SU-DHL-6 (cell line): ENCODE data around the gene ROR1.

ENCODE experiments used
- H2AFZ ChIP-seq: fragments of 200-600 bp; sonication (generic); 2 replicates; pipeline ENCODE4 v1.6.1; 2014; ENCODE audit warnings: low read depth, mild to moderate bottlenecking, moderate library complexity, mixed read lengths, antibody characterized with exemption, low read length; ENCODE audit not compliant: severe bottlenecking
- H3F3A ChIP-seq: fragments of 200-600 bp; shearing (Covaris generic); 2 replicates; pipeline ENCODE4 v1.6.0; 2016; ENCODE audit warnings: antibody characterized with exemption, mild to moderate bottlenecking; ENCODE audit not compliant: insufficient read depth
- H3K27ac ChIP-seq: fragments of 200-600 bp; sonication (generic); 2 replicates; pipeline ENCODE4 v1.5.1; 2016; ENCODE audit warnings: low read depth, mild to moderate bottlenecking, low read length, moderate library complexity, mixed read lengths
- H3K27me3 ChIP-seq: fragments of 200-600 bp; sonication (generic), shearing (Covaris generic); 2 replicates; pipeline ENCODE4 v1.6.0; 2014; ENCODE audit warnings: mild to moderate bottlenecking, low read length
- H3K36me3 ChIP-seq: fragments of 200-600 bp; sonication (generic); 2 replicates; pipeline ENCODE4 v1.6.1; 2014; ENCODE audit warnings: mild to moderate bottlenecking, low read length, mixed read lengths
- H3K4me2 ChIP-seq: fragments of 300-600, 200-600 bp; shearing (Covaris generic), sonication (generic); 2 replicates; pipeline ENCODE4 v1.6.0; 2014; ENCODE audit warnings: low read length, low read depth, mild to moderate bottlenecking; ENCODE audit not compliant: poor library complexity, severe bottlenecking
- H3K4me3 ChIP-seq: fragments of 200-600 bp; sonication (generic); 2 replicates; pipeline ENCODE4 v1.5.1; 2014; ENCODE audit warnings: antibody characterized with exemption, low read length, mild to moderate bottlenecking, mixed read lengths; ENCODE audit not compliant: insufficient read depth, poor library complexity, severe bottlenecking
- H3K79me2 ChIP-seq: fragments of 200-600 bp; sonication (generic); 2 replicates; pipeline ENCODE4 v1.6.1; 2014; ENCODE audit warnings: mild to moderate bottlenecking, low read length, moderate library complexity; ENCODE audit not compliant: insufficient read depth
- H3K9ac ChIP-seq: fragments of 200-600 bp; sonication (generic); 2 replicates; pipeline ENCODE4 v1.7.0; 2014; ENCODE audit warnings: mild to moderate bottlenecking, low read length
- H3K9me2 ChIP-seq: fragments of 200-600 bp; sonication (generic); replicated peaks from 2 replicates; pipeline ENCODE4 v1.6.1; 2014; ENCODE audit warnings: low read length; ENCODE audit not compliant: insufficient read depth
- H3K9me3 ChIP-seq: fragments of 200-600 bp; sonication (generic); 2 replicates; pipeline ENCODE4 v1.6.1; 2014; ENCODE audit warnings: low read length, mixed read lengths; ENCODE audit not compliant: insufficient read depth
- H4K20me1 ChIP-seq: fragments of 200-600 bp; sonication (generic); 2 replicates; pipeline ENCODE4 v1.6.1; 2014; ENCODE audit warnings: low read depth, mild to moderate bottlenecking, antibody characterized with exemption, low read length, moderate library complexity, mixed read lengths
- EZH2phosphoT487 ChIP-seq: fragments of 200-600 bp; sonication (generic), shearing (Covaris generic); conservative IDR thresholded peaks from 2 replicates; pipeline ENCODE4 v1.6.1; 2018; ENCODE audit warnings: mild to moderate bottlenecking, antibody characterized with exemption, low read length, moderate library complexity, mixed read lengths
- TF ChIP-seq, protein P1 (sequence below): fragments of 200-600 bp; sonication (generic); IDR thresholded peaks from one replicate; pipeline ENCODE4 v1.5.1; 2017; ENCODE audit warnings: antibody characterized with exemption, mild to moderate bottlenecking, low read length, moderate library complexity; ENCODE audit not compliant: insufficient read depth, poor library complexity, severe bottlenecking

ROR1 gene

GRCh38 chr1:63817700-63818099, 43.9 kb downstream of the ROR1 start:
- H2AFZ ChIP-seq, result no peak overlapping the region
- H3K27me3 ChIP-seq, result no peaks in the 10 kb centered on the region
- TF ChIP-seq EZH2phosphoT487, result no peak
- TF ChIP-seq, protein P1, sequence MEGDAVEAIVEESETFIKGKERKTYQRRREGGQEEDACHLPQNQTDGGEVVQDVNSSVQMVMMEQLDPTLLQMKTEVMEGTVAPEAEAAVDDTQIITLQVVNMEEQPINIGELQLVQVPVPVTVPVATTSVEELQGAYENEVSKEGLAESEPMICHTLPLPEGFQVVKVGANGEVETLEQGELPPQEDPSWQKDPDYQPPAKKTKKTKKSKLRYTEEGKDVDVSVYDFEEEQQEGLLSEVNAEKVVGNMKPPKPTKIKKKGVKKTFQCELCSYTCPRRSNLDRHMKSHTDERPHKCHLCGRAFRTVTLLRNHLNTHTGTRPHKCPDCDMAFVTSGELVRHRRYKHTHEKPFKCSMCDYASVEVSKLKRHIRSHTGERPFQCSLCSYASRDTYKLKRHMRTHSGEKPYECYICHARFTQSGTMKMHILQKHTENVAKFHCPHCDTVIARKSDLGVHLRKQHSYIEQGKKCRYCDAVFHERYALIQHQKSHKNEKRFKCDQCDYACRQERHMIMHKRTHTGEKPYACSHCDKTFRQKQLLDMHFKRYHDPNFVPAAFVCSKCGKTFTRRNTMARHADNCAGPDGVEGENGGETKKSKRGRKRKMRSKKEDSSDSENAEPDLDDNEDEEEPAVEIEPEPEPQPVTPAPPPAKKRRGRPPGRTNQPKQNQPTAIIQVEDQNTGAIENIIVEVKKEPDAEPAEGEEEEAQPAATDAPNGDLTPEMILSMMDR, result no peak
- no peak overlapping the region for H3K4me2 ChIP-seq
- no peak overlapping the region for H3K27ac ChIP-seq
- H3K9me2 ChIP-seq, result no peaks in the 10 kb centered on the region
- H3F3A ChIP-seq, result no peaks in the 10 kb centered on the region
- H3K79me2 ChIP-seq, result no peaks in the 10 kb centered on the region
- H3K4me3 ChIP-seq, result no peak overlapping the region
- H3K9me3 ChIP-seq, result no peaks in the 10 kb centered on the region
- H3K36me3 ChIP-seq, result no peaks in the 10 kb centered on the region
- no peak overlapping the region for H3K9ac ChIP-seq
- no peaks in the 10 kb centered on the region for H4K20me1 ChIP-seq

GRCh38 chr1:63818567-63819325, 44.9 kb downstream of the ROR1 start:
- Histone ChIP-seq H3K36me3 (no peaks in the 10 kb centered on the region), H3K9me3 (no peaks in the 10 kb centered on the region), H3K27me3 (no peaks in the 10 kb centered on the region), H3K9ac (no peak overlapping the region), H3F3A (no peaks in the 10 kb centered on the region), H2AFZ (no peak overlapping the region), H4K20me1 (no peaks in the 10 kb centered on the region), H3K4me3 (no peak overlapping the region), H3K9me2 (no peaks in the 10 kb centered on the region), H3K27ac (no peak overlapping the region), H3K79me2 (no peaks in the 10 kb centered on the region), H3K4me2 (no peak overlapping the region)
- TF ChIP-seq EZH2phosphoT487, result no peak
- TF ChIP-seq, protein P1, result no peak

DNA sequence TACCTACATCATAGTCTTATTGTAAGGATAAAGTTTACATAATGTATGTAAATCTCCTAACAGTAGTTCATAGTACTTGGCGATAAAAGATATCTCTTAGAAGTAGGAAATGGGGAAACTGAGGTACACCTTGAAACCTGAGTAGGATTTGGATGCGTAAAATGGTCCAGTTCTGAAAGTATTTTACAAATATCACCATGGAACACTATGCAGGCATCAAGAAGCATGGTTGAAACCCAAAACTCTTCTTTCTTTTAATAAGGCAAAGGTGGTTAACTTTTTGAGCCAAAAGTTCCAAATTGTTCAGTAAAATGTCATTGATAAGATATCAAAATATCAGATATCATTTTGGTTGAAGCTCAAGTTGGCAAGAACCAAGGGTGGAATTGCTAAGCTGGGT, 46.0 kb downstream of the ROR1 start:
- no peak overlapping the region for H2AFZ ChIP-seq
- no peaks in the 10 kb centered on the region for H3K9me2 ChIP-seq
- H3K9ac ChIP-seq, result no peak overlapping the region
- H3K4me2 ChIP-seq, result no peak overlapping the region
- no peak overlapping the region for H3K4me3 ChIP-seq
- TF ChIP-seq EZH2phosphoT487, result no peak
- TF ChIP-seq, protein P1, result no peak
- H3F3A ChIP-seq, result no peaks in the 10 kb centered on the region
- no peak overlapping the region for H3K27ac ChIP-seq
- no peaks in the 10 kb centered on the region for H3K36me3 ChIP-seq
- H3K27me3 ChIP-seq, result no peaks in the 10 kb centered on the region
- no peaks in the 10 kb centered on the region for H3K9me3 ChIP-seq
- no peaks in the 10 kb centered on the region for H4K20me1 ChIP-seq
- H3K79me2 ChIP-seq, result no peaks in the 10 kb centered on the region
